GM18505 (cell line): ENCODE results near the gene PTPRG.

Source experiments
- ATAC-seq: cut with Tn5 transposase; IDR thresholded peaks from one replicate; pipeline ENCODE4 v1.9.1; 2021; ENCODE audit not compliant: unreplicated experiment
- POLR2A ChIP-seq: IDR thresholded peaks from 4 replicates; pipeline ENCODE4 v1.6.1; 2011; ENCODE audit warnings: borderline replicate concordance; ENCODE audit not compliant: insufficient read depth, insufficient read length; ENCODE audit errors: extremely low read depth

PTPRG gene

GRCh38 chr3:62134061-62134496 lies 572.7 kb downstream of the PTPRG start:
- no peak for TF ChIP-seq POLR2A
- no peak for ATAC-seq

- TF ChIP-seq POLR2A = no peak
Measured at GRCh38 chr3:62135741-62136140, 574.4 kb downstream of the PTPRG start.

GRCh38 chr3:62139957-62140356 lies 578.6 kb downstream of the PTPRG start:
- no peak for TF ChIP-seq POLR2A
- no peak for ATAC-seq

More at GRCh38 chr3:62135741-62136140, 574.4 kb downstream of the PTPRG start:
- no peak for ATAC-seq

GRCh38 chr3:62142331-62143085 lies 581.1 kb downstream of the PTPRG start:
- no peak for TF ChIP-seq POLR2A
- no peak for ATAC-seq

- ATAC-seq = no peak
- no peak for TF ChIP-seq POLR2A
Measured at GRCh38 chr3:62143843-62144450, 582.6 kb downstream of the PTPRG start.

- ATAC-seq = no peak
- TF ChIP-seq POLR2A = no peak
Measured at GRCh38 chr3:62144482-62144881, 583.1 kb downstream of the PTPRG start.

- no peak for TF ChIP-seq POLR2A
- no peak for ATAC-seq
Measured at GRCh38 chr3:62145086-62145757, 583.9 kb downstream of the PTPRG start.

- no peak for TF ChIP-seq POLR2A
- no peak for ATAC-seq
Measured at GRCh38 chr3:62149539-62149938, 588.2 kb downstream of the PTPRG start.

- no peak for TF ChIP-seq POLR2A
- ATAC-seq = no peak
Measured at GRCh38 chr3:62149962-62150361, 588.6 kb downstream of the PTPRG start.

- TF ChIP-seq POLR2A = no peak
- ATAC-seq = no peak
Measured at GRCh38 chr3:62151591-62151990, 590.2 kb downstream of the PTPRG start.

GRCh38 chr3:62153231-62153630 lies 591.9 kb downstream of the PTPRG start:
- TF ChIP-seq POLR2A = no peak
- no peak for ATAC-seq

GRCh38 chr3:62154457-62155148 lies 593.2 kb downstream of the PTPRG start:
- no peak for ATAC-seq
- TF ChIP-seq POLR2A = no peak

- ATAC-seq = no peak
- TF ChIP-seq POLR2A = no peak
Measured at GRCh38 chr3:62159056-62159708, 597.8 kb downstream of the PTPRG start.
